Ovary (tissue), 9 donors: ENCODE data around the gene JDP2. TPM values are rescaled to one million over a fixed set of nuclear protein-coding genes. Genes with fewer than 3 reads are reported as not detected.

Source experiments
- DNase-seq, 5 donors: peaks; one replicate each; pipeline ENCODE4 v3.0.0-alpha.2; 2019 to 2020
- H3K27ac ChIP-seq, 2 donors: fragments of 200-600 bp; one replicate each; pipeline versions ENCODE4 v1.5.1 to v1.8.0; 2019 to 2022
- H3K27me3 ChIP-seq: fragments of 200-600 bp; one replicate; pipeline ENCODE4 v1.8.0; 2022
- H3K36me3 ChIP-seq: fragments of 200-600 bp; sonication (generic); one replicate; pipeline ENCODE4 v1.5.1; 2019
- H3K4me1 ChIP-seq: one replicate; pipeline ENCODE4 v1.8.1; 2013; ENCODE audit warnings: mild to moderate bottlenecking, moderate library complexity; ENCODE audit not compliant: insufficient read depth
- H3K4me3 ChIP-seq: fragments of 200-600 bp; sonication (generic); one replicate; pipeline ENCODE4 v1.5.1; 2017
- H3K9me3 ChIP-seq, 2 donors: fragments of 200-600 bp in 1 of 2; sonication (generic) in 1 of 2; one replicate each; pipeline versions ENCODE4 v1.5.1 to v1.8.1; 2013 to 2019; ENCODE audit warnings: mild to moderate bottlenecking in 1 of 2, moderate library complexity in 1 of 2
- EP300 ChIP-seq: sonication (generic); formaldehyde crosslinking; IDR thresholded peaks from one replicate; pipeline ENCODE4 v1.6.1; 2017; ENCODE audit warnings: antibody characterized with exemption
- POLR2A ChIP-seq: fragments of 450-650 bp; IDR thresholded peaks from one replicate; pipeline ENCODE4 v1.6.1; 2017; ENCODE audit warnings: antibody characterized with exemption, mild to moderate bottlenecking, moderate library complexity
- WGBS, 3 donors: extraction: QIAGEN DNeasy Blood & Tissue Kit in 1 of 3; methylation state at CpG; one replicate each; pipeline versions ENCODE4 v1.1.5 to v1.1.7; 2013 to 2017; 5-methylcytosine and 5-hydroxymethylcytosine counted together
- intact Hi-C, 4 donors: fragments of 100-400 bp; cut with DNase I; formaldehyde crosslinking; loops; one replicate each; pipeline versions ENCODE4 v1.11.0 to v1.15.1; 2022 to 2023
- polyA plus RNA-seq, 2 donors: library from polyadenylated mRNA; stranded (reverse); fragments of 200-250 nt in 1 of 2; fragments of 350-450 nt in 1 of 2; fragmentation: Illumina TruSeq in 1 of 2; extraction: RNeasy Lipid Tissue Mini Kit (QIAGEN cat#74804) in 1 of 2; gene quantifications; one replicate each; pipeline ENCODE4 v1.2.3, GENCODE V29; 2013 to 2014
- total RNA-seq, 7 donors: library from RNA; depleted of rRNA in 2 of 7; stranded (reverse); fragments of >200 nt in 2 of 7; fragmentation: NEBNext Ultra II Directional in 3 of 7; extraction: Animal tissue kit (Norgen Biotek cat#: 25700) in 3 of 7; gene quantifications; one replicate each; pipeline versions ENCODE4 v1.1.0 to v1.2.4, GENCODE V29; 2016 to 2023
- TF ChIP-seq, protein P1 (sequence below), 3 donors: fragments of 450-650 bp in 2 of 3; fragments of 200-600 bp in 1 of 3; IDR thresholded peaks; one replicate each; pipeline versions ENCODE4 v1.5.1 to v1.8.0; 2016 to 2022; ENCODE audit warnings: antibody characterized with exemption in 3 of 3, mild to moderate bottlenecking in 1 of 3
- donor health status: DM: no; HTN: no; CAD: no; lungs with moderate emphysema.
- donor health status: DM: no; HTN: no; CAD: no.
- donor health status: Bipolar disorder and iron deficiency.
- donor health status: DM: yes; HTN: yes; CAD: no.
- donor health status: DM: no; HTN: no; CAD: no.
- donor health status: DM: yes; HTN: yes; CAD: no.

Gene JDP2
- total and polyA plus RNA-seq, 9 donors = 16.2 to 89.9 (median 26.8) TPM

DNA sequence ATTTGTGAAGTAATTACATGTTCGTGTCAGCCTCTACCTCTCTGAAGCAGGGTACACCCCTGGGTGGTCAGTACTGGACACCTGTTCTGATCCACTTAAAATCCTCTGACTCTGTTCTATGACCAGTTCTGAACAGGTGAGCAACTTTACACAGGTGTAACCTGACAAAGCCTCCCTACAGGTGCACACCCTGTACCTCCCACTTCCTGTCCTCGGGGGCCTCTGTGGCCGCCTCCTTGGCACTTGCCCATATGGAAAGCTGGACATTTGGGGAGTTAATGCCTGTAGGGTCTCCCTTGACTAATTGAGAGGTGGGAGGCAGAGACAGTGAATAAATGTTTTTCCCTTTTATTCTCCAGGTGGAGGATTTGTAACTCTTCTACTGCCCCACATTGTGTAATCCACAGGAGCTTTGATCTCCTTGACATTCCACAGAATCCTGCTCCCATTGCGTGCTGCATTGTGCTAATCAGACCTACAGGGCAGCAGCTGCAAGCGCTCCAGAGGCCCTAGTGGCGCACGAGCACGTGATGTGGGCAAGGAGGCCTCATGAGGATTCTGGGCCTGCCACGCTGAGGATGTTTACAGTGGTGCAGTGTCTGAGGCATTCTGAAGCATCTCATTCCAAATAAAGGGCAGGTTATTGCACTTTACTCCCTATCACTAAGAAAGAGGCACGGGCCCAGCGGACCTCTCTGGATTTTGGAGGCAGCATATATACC, 48.6 kb downstream of the JDP2 start:
- H3K9me3 ChIP-seq = no peaks in the 10 kb centered on the region
- H3K27me3 ChIP-seq = no peaks in the 10 kb centered on the region
- intact Hi-C loops = no loop called here
- peak in 3 of 5 donors; percentile 43 to 66 (median 53) for DNase-seq
- no peak overlapping the region for H3K4me3 ChIP-seq
- H3K4me1 ChIP-seq = peaks cover 1% of the 10 kb centered on the region
- TF ChIP-seq POLR2A = no peak
- TF ChIP-seq EP300 = no peak
- TF ChIP-seq, protein P1, sequence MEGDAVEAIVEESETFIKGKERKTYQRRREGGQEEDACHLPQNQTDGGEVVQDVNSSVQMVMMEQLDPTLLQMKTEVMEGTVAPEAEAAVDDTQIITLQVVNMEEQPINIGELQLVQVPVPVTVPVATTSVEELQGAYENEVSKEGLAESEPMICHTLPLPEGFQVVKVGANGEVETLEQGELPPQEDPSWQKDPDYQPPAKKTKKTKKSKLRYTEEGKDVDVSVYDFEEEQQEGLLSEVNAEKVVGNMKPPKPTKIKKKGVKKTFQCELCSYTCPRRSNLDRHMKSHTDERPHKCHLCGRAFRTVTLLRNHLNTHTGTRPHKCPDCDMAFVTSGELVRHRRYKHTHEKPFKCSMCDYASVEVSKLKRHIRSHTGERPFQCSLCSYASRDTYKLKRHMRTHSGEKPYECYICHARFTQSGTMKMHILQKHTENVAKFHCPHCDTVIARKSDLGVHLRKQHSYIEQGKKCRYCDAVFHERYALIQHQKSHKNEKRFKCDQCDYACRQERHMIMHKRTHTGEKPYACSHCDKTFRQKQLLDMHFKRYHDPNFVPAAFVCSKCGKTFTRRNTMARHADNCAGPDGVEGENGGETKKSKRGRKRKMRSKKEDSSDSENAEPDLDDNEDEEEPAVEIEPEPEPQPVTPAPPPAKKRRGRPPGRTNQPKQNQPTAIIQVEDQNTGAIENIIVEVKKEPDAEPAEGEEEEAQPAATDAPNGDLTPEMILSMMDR (IDR thresholded peaks at IDR 0.05) = no peak
- no peak overlapping the region for H3K27ac ChIP-seq
- WGBS, 3 donors = 55 to 73% (median 62%) methylated on average over 11 of the region's 11 CpGs
- no peaks in the 10 kb centered on the region for H3K36me3 ChIP-seq

DNA sequence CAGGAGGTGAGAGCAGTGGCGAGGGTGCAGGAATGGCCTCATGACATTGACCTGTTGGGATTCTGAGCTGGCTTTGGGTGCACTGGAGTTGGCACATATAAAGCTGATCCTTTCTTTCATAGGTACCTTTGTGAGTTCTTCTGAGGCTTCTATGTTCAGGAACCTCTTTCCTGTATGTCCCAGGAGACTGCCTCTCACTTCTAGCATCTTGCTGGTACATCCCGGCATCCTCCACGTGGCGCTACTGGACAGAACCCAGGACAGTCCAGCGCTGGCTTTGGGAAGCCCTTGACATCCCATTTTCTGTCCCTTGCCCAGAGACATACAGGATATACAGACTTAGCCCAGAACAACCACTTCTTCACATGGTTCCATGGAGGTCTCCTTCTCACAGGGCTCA, 50.1 kb downstream of the JDP2 start:
- Histone ChIP-seq H3K4me1 (peaks cover 1% of the 10 kb centered on the region), H3K4me3 (no peak overlapping the region), H3K36me3 (no peaks in the 10 kb centered on the region), H3K27ac (no peak overlapping the region), H3K9me3 (no peaks in the 10 kb centered on the region), H3K27me3 (no peaks in the 10 kb centered on the region)
- 92 to 98% (median 93%) methylated on average over 5 of the region's 5 CpGs for WGBS, 3 donors
- intact Hi-C loops = no loop called here
- DNase-seq = no peak
- no peak for TF ChIP-seq EP300
- no peak for TF ChIP-seq POLR2A
- TF ChIP-seq, protein P1 (IDR thresholded peaks at IDR 0.05) = no peak

- TF ChIP-seq POLR2A (no peak), EP300 (no peak)
- TF ChIP-seq, protein P1 (IDR thresholded peaks at IDR 0.05) = no peak
- Histone ChIP-seq H3K36me3 (no peaks in the 10 kb centered on the region), H3K4me3 (no peak overlapping the region), H3K27me3 (no peaks in the 10 kb centered on the region), H3K9me3 (no peaks in the 10 kb centered on the region), H3K27ac (no peak overlapping the region), H3K4me1 (peaks cover 1% of the 10 kb centered on the region)
- DNase-seq = no peak
- 35 to 40% (median 35%) methylated on average over 11 of the region's 11 CpGs for WGBS, 3 donors
- intact Hi-C loops = loop anchor here in 2 of 4 donors (10.0 kb wide), 2 partner anchors 335 to 355 kb away; partner anchors contain the start of gene NEK9 (in 1 of the 2)
Observed at GRCh38 chr14:75479770-75480600, 52.2 kb downstream of the JDP2 start.

DNA sequence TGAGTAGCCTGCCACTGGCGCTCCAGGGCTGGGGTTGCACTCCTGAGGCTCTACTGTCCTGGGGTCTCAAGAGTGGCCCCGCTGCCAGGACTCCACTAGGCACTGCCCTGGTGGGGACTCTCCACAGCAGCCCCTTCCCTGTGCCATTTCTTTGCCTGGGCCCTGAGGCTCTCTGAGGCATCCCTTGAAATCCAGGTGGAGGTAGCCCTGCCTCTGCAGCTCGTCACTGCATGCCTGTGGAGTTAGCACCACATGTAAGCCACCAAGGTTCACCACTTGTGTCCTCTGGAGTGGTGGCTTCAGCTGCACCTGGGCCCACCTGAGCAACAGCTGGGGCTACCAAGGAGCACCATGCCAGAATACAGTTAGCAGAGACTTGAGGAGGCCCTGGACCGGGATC, 54.5 kb downstream of the JDP2 start:
- 93 to 98% (median 97%) methylated on average over 4 of the region's 4 CpGs for WGBS, 3 donors
- Histone ChIP-seq H3K4me1 (no peaks in the 10 kb centered on the region), H3K4me3 (no peak overlapping the region), H3K27me3 (no peaks in the 10 kb centered on the region), H3K27ac (no peak overlapping the region), H3K36me3 (no peaks in the 10 kb centered on the region), H3K9me3 (no peaks in the 10 kb centered on the region)
- intact Hi-C loops = loop anchor here in 2 of 4 donors (10.0 kb wide), 2 partner anchors 338 to 358 kb away; partner anchors contain the start of gene NEK9 (in 1 of the 2)
- no peak for DNase-seq
- no peak for TF ChIP-seq POLR2A
- TF ChIP-seq, protein P1 (IDR thresholded peaks at IDR 0.05) = no peak
- TF ChIP-seq EP300 = no peak
